ENCODE measurements around the gene NCK2. TPM values are rescaled to one million over a fixed set of nuclear protein-coding genes. Genes with fewer than 3 reads are reported as not detected.

NCK2 gene
- total and polyA plus RNA-seq, 2 donors: 14.5 to 31.4 TPM

GRCh38 chr2:105774781-105775337, 30.1 kb downstream of the NCK2 start:
- Histone ChIP-seq H3K27ac (ENCODE audit: low read depth in 1 of 2, low read length in 1 of 2) (no peak overlapping the region), H3K27me3 (ENCODE audit: control insufficient read depth in 2 of 2, insufficient read depth in 1 of 2, low read length in 1 of 2) (no peaks in the 10 kb centered on the region), H3K4me1 (ENCODE audit: control insufficient read depth in 2 of 2, insufficient read depth in 2 of 2, low read length in 2 of 2) (peaks cover 46 to 57% of the 10 kb centered on the region in 2 donors), H3K4me3 (ENCODE audit: low read length in 2 of 2) (no peak overlapping the region), H3K36me3 (ENCODE audit: control insufficient read depth in 2 of 2, insufficient read depth in 2 of 2, low read length in 1 of 2) (peaks cover 5 to 11% of the 10 kb centered on the region in 2 donors), H3K9me3 (ENCODE audit: control insufficient read depth in 2 of 2, insufficient read depth in 1 of 2, low read length in 1 of 2) (no peaks in the 10 kb centered on the region)
- 95% methylated on average over 4 of the region's 4 CpGs for WGBS
- no peak for DNase-seq (ENCODE audit: low read depth in 6 of 9, low spot score in 9 of 9)

GRCh38 chr2:105775809-105776559, 31.3 kb downstream of the NCK2 start:
- H3K27ac ChIP-seq (ENCODE audit: low read depth in 1 of 2, low read length in 1 of 2): peak overlapping the region; percentile 82 to 88
- 37% methylated on average over 11 of the region's 11 CpGs for WGBS
- peak overlapping the region in 1 of 2 donors; percentile 3 for H3K4me3 ChIP-seq (ENCODE audit: low read length in 2 of 2)
- no peaks in the 10 kb centered on the region for H3K27me3 ChIP-seq (ENCODE audit: control insufficient read depth in 2 of 2, insufficient read depth in 1 of 2, low read length in 1 of 2)
- DNase-seq (ENCODE audit: low read depth in 6 of 9, low spot score in 9 of 9): peak in 3 of 9 donors; percentile 26 to 62 (median 39)
- peaks cover 5 to 11% of the 10 kb centered on the region in 2 donors for H3K36me3 ChIP-seq (ENCODE audit: control insufficient read depth in 2 of 2, insufficient read depth in 2 of 2, low read length in 1 of 2)
- H3K4me1 ChIP-seq (ENCODE audit: control insufficient read depth in 2 of 2, insufficient read depth in 2 of 2, low read length in 2 of 2): peaks cover 47 to 62% of the 10 kb centered on the region in 2 donors
- no peaks in the 10 kb centered on the region for H3K9me3 ChIP-seq (ENCODE audit: control insufficient read depth in 2 of 2, insufficient read depth in 1 of 2, low read length in 1 of 2)

- peak overlapping the region in 1 of 2 donors; percentile 24 for H3K4me3 ChIP-seq (ENCODE audit: low read length in 2 of 2)
- peak overlapping the region; percentile 82 to 88 for H3K27ac ChIP-seq (ENCODE audit: low read depth in 1 of 2, low read length in 1 of 2)
- DNase-seq (ENCODE audit: low read depth in 6 of 9, low spot score in 9 of 9): no peak
- peaks cover 47 to 67% of the 10 kb centered on the region in 2 donors for H3K4me1 ChIP-seq (ENCODE audit: control insufficient read depth in 2 of 2, insufficient read depth in 2 of 2, low read length in 2 of 2)
- H3K27me3 ChIP-seq (ENCODE audit: control insufficient read depth in 2 of 2, insufficient read depth in 1 of 2, low read length in 1 of 2): no peaks in the 10 kb centered on the region
- H3K36me3 ChIP-seq (ENCODE audit: control insufficient read depth in 2 of 2, insufficient read depth in 2 of 2, low read length in 1 of 2): peaks cover 5 to 11% of the 10 kb centered on the region in 2 donors
- H3K9me3 ChIP-seq (ENCODE audit: control insufficient read depth in 2 of 2, insufficient read depth in 1 of 2, low read length in 1 of 2): no peaks in the 10 kb centered on the region
- 70% methylated on average over 5 of the region's 5 CpGs for WGBS
Observed at GRCh38 chr2:105776560-105776928, 31.8 kb downstream of the NCK2 start.

GRCh38 chr2:105777031-105777482, 32.3 kb downstream of the NCK2 start:
- DNase-seq (ENCODE audit: low read depth in 6 of 9, low spot score in 9 of 9): peak in 4 of 9 donors; percentile 60 to 83 (median 64)
- Histone ChIP-seq H3K36me3 (ENCODE audit: control insufficient read depth in 2 of 2, insufficient read depth in 2 of 2, low read length in 1 of 2) (peaks cover 5 to 8% of the 10 kb centered on the region in 2 donors), H3K27ac (ENCODE audit: low read depth in 1 of 2, low read length in 1 of 2) (peak overlapping the region; percentile 82 to 88), H3K27me3 (ENCODE audit: control insufficient read depth in 2 of 2, insufficient read depth in 1 of 2, low read length in 1 of 2) (no peaks in the 10 kb centered on the region), H3K9me3 (ENCODE audit: control insufficient read depth in 2 of 2, insufficient read depth in 1 of 2, low read length in 1 of 2) (no peaks in the 10 kb centered on the region), H3K4me3 (ENCODE audit: low read length in 2 of 2) (peak overlapping the region in 1 of 2 donors; percentile 24), H3K4me1 (ENCODE audit: control insufficient read depth in 2 of 2, insufficient read depth in 2 of 2, low read length in 2 of 2) (peaks cover 49 to 69% of the 10 kb centered on the region in 2 donors)
- 27% methylated on average over 13 of the region's 13 CpGs for WGBS

GRCh38 chr2:105777506-105778055, 32.9 kb downstream of the NCK2 start:
- DNase-seq (ENCODE audit: low read depth in 6 of 9, low spot score in 9 of 9): peak in 3 of 9 donors; percentile 28 to 66 (median 40)
- no peaks in the 10 kb centered on the region for H3K9me3 ChIP-seq (ENCODE audit: control insufficient read depth in 2 of 2, insufficient read depth in 1 of 2, low read length in 1 of 2)
- H3K36me3 ChIP-seq (ENCODE audit: control insufficient read depth in 2 of 2, insufficient read depth in 2 of 2, low read length in 1 of 2): peaks cover 6 to 8% of the 10 kb centered on the region in 2 donors
- H3K27me3 ChIP-seq (ENCODE audit: control insufficient read depth in 2 of 2, insufficient read depth in 1 of 2, low read length in 1 of 2): no peaks in the 10 kb centered on the region
- H3K4me3 ChIP-seq (ENCODE audit: low read length in 2 of 2): peak overlapping the region in 1 of 2 donors; percentile 24
- peaks cover 53 to 68% of the 10 kb centered on the region in 2 donors for H3K4me1 ChIP-seq (ENCODE audit: control insufficient read depth in 2 of 2, insufficient read depth in 2 of 2, low read length in 2 of 2)
- WGBS: 50% methylated on average over 9 of the region's 9 CpGs
- peak overlapping the region; percentile 82 to 88 for H3K27ac ChIP-seq (ENCODE audit: low read depth in 1 of 2, low read length in 1 of 2)

DNA sequence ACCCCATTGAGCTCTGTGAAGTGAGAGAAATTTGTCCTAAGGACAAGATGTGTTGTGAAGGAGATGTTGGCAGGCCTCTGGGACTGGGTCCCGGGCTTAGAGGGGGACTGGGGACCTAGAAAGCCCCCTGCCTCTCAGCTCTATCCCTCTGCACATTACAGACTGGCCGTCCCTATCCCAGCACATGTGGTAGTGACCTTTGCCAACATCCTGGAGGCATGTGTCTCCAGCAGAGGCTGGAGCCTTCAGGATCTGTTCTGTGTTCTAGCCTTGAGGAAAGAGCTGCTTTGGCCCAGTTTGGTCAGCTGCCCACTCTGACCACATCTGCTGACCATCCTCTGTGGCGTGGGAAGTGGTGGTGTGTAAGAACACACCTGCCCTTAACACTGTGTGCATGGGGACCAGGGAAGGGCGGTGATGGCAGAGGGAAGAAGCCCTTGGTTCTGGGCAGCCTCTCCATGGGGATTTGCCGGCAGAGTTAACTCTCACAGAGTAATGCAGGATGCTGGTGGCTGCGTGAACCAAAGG, 33.4 kb downstream of the NCK2 start:
- H3K36me3 ChIP-seq (ENCODE audit: control insufficient read depth in 2 of 2, insufficient read depth in 2 of 2, low read length in 1 of 2): peaks cover 7 to 8% of the 10 kb centered on the region in 2 donors
- no peaks in the 10 kb centered on the region for H3K27me3 ChIP-seq (ENCODE audit: control insufficient read depth in 2 of 2, insufficient read depth in 1 of 2, low read length in 1 of 2)
- H3K9me3 ChIP-seq (ENCODE audit: control insufficient read depth in 2 of 2, insufficient read depth in 1 of 2, low read length in 1 of 2): no peaks in the 10 kb centered on the region
- H3K4me1 ChIP-seq (ENCODE audit: control insufficient read depth in 2 of 2, insufficient read depth in 2 of 2, low read length in 2 of 2): peaks cover 54 to 74% of the 10 kb centered on the region in 2 donors
- H3K27ac ChIP-seq (ENCODE audit: low read depth in 1 of 2, low read length in 1 of 2): peak overlapping the region; percentile 48 to 82
- 98% methylated on average over 6 of the region's 6 CpGs for WGBS
- no peak for DNase-seq (ENCODE audit: low read depth in 6 of 9, low spot score in 9 of 9)
- H3K4me3 ChIP-seq (ENCODE audit: low read length in 2 of 2): no peak overlapping the region

DNA sequence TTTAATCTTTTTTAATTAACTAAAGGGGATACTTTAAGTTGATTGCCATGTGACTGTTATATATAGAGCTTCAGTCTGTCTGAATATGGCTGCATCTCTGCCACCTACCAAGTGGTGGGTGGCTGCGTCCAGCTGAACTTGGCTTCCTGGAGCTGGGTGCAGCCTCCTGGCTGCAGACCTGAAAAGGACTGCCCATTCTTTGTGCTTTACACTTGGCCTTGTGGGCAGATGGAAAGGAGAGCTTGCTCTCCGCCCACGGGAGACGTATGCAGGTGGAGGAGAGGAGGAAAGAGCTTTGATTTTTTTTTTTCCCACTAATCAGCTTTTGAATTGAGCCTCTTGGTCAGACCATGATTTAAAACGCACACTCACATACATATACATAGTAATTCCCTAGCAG, 34.7 kb downstream of the NCK2 start:
- Histone ChIP-seq H3K4me3 (ENCODE audit: low read length in 2 of 2) (no peak overlapping the region), H3K36me3 (ENCODE audit: control insufficient read depth in 2 of 2, insufficient read depth in 2 of 2, low read length in 1 of 2) (peaks cover 0 to 9% of the 10 kb centered on the region in 2 donors), H3K27me3 (ENCODE audit: control insufficient read depth in 2 of 2, insufficient read depth in 1 of 2, low read length in 1 of 2) (no peaks in the 10 kb centered on the region), H3K9me3 (ENCODE audit: control insufficient read depth in 2 of 2, insufficient read depth in 1 of 2, low read length in 1 of 2) (no peaks in the 10 kb centered on the region), H3K4me1 (ENCODE audit: control insufficient read depth in 2 of 2, insufficient read depth in 2 of 2, low read length in 2 of 2) (peaks cover 46 to 76% of the 10 kb centered on the region in 2 donors), H3K27ac (ENCODE audit: low read depth in 1 of 2, low read length in 1 of 2) (no peak overlapping the region)
- no peak for DNase-seq (ENCODE audit: low read depth in 6 of 9, low spot score in 9 of 9)
- WGBS: 80% methylated on average over 5 of the region's 5 CpGs

DNA sequence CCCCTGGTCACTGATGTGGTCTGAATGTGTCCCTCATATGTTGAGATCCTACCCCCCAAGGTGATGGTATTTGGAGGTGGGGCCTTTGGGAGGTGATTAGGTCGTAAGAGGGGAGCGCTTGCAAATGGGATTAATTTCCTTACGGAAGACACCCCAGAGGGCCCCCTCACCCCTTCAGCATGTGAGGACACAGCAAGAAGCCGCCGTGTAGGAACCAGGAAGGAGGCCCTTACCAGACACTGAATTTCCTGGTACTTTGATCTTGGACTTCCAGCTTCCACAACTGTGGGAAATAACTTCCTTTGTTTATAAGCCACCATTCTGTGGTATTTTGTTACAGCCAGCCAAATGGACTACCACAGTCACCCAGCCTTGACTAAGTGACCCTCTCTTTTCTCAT, 35.9 kb downstream of the NCK2 start:
- Histone ChIP-seq H3K27ac (ENCODE audit: low read depth in 1 of 2, low read length in 1 of 2) (no peak overlapping the region), H3K36me3 (ENCODE audit: control insufficient read depth in 2 of 2, insufficient read depth in 2 of 2, low read length in 1 of 2) (peaks cover 0 to 9% of the 10 kb centered on the region in 2 donors), H3K4me1 (ENCODE audit: control insufficient read depth in 2 of 2, insufficient read depth in 2 of 2, low read length in 2 of 2) (peaks cover 44 to 73% of the 10 kb centered on the region in 2 donors), H3K27me3 (ENCODE audit: control insufficient read depth in 2 of 2, insufficient read depth in 1 of 2, low read length in 1 of 2) (no peaks in the 10 kb centered on the region), H3K9me3 (ENCODE audit: control insufficient read depth in 2 of 2, insufficient read depth in 1 of 2, low read length in 1 of 2) (no peaks in the 10 kb centered on the region), H3K4me3 (ENCODE audit: low read length in 2 of 2) (no peak overlapping the region)
- 79% methylated on average over 5 of the region's 5 CpGs for WGBS
- DNase-seq (ENCODE audit: low read depth in 6 of 9, low spot score in 9 of 9): no peak

Measured in thymus (tissue), 11 donors.